GM20000 (cell line): ENCODE results near the gene MED27.
"Not testable (repeated sequence)": the region's sequence is repeated elsewhere in the genome, so short reads cannot be mapped to it uniquely, and the experiment has no call there.

Experiments used
- DNase-seq: peaks from one replicate; pipeline ENCODE4 v3.0.0; 2012; ENCODE audit warnings: low spot score
- CTCF ChIP-seq: IDR thresholded peaks from 2 replicates; pipeline ENCODE4 v1.5.1; 2012; ENCODE audit warnings: mild to moderate bottlenecking, control low read depth; ENCODE audit errors: extremely low read depth, missing control alignments

The MED27 gene

GRCh38 chr9:132015866-132016265 is 63.8 kb downstream of the MED27 start:
- no peak for TF ChIP-seq CTCF
- no peak for DNase-seq

- no peak for TF ChIP-seq CTCF
- DNase-seq, result no peak
Observed at GRCh38 chr9:132014218-132014805, 65.4 kb downstream of the MED27 start.

- TF ChIP-seq CTCF, result no peak
- no peak for DNase-seq
Observed at GRCh38 chr9:132012704-132013357, 66.8 kb downstream of the MED27 start.

GRCh38 chr9:132011896-132012295 is 67.8 kb downstream of the MED27 start:
- DNase-seq, result no peak
- TF ChIP-seq CTCF, result no peak

GRCh38 chr9:132011309-132011708 is 68.4 kb downstream of the MED27 start:
- DNase-seq, result no peak
- TF ChIP-seq CTCF, result no peak

- DNase-seq, result not testable (repeated sequence)
Observed at GRCh38 chr9:132010201-132010600, 69.5 kb downstream of the MED27 start.

GRCh38 chr9:132008855-132009812 is 70.5 kb downstream of the MED27 start:
- TF ChIP-seq CTCF, result no peak
- DNase-seq, result no peak
